CD4-positive, alpha-beta T cell treated with Interleukin-1 beta for 1 hour (primary cell): ENCODE measurements around the gene EFTUD2.

Experiments used
- DNase-seq, 2 donors: peaks; one replicate each; pipeline ENCODE4 v3.0.0-alpha.2; 2020 to 2022

EFTUD2 gene

GRCh38 chr17:44887016-44887415 lies 12.2 kb downstream of the EFTUD2 start:
- no peak for DNase-seq

GRCh38 chr17:44884941-44885340 lies 14.3 kb downstream of the EFTUD2 start:
- DNase-seq: no peak

GRCh38 chr17:44881145-44881544 lies 18.1 kb downstream of the EFTUD2 start:
- no peak for DNase-seq

- no peak for DNase-seq
Measured at GRCh38 chr17:44880062-44880461, 19.2 kb downstream of the EFTUD2 start.

GRCh38 chr17:44879376-44879775 lies 19.9 kb downstream of the EFTUD2 start:
- no peak for DNase-seq

- peak in 1 of 2 donors; percentile 37 for DNase-seq
Measured at GRCh38 chr17:44878627-44879221, 20.5 kb downstream of the EFTUD2 start.

GRCh38 chr17:44877121-44877520 lies 22.1 kb downstream of the EFTUD2 start:
- no peak for DNase-seq

- no peak for DNase-seq
Measured at GRCh38 chr17:44875761-44876160, 23.5 kb downstream of the EFTUD2 start.

GRCh38 chr17:44872131-44872768 lies 27.0 kb downstream of the EFTUD2 start:
- no peak for DNase-seq

GRCh38 chr17:44871556-44871955 lies 27.7 kb downstream of the EFTUD2 start:
- DNase-seq: no peak

GRCh38 chr17:44867841-44868240 lies 31.4 kb downstream of the EFTUD2 start:
- no peak for DNase-seq

GRCh38 chr17:44865931-44866330 lies 33.3 kb downstream of the EFTUD2 start:
- no peak for DNase-seq

GRCh38 chr17:44865231-44865660 lies 34.0 kb downstream of the EFTUD2 start:
- peak; percentile 56 to 73 for DNase-seq

- no peak for DNase-seq
Measured at GRCh38 chr17:44864831-44865230, 34.4 kb downstream of the EFTUD2 start.

- no peak for DNase-seq
Measured at GRCh38 chr17:44863061-44863918, 36.0 kb downstream of the EFTUD2 start.

- no peak for DNase-seq
Measured at GRCh38 chr17:44862278-44862914, 36.8 kb downstream of the EFTUD2 start.

GRCh38 chr17:44859701-44860100 lies 39.5 kb downstream of the EFTUD2 start:
- no peak for DNase-seq

GRCh38 chr17:44854192-44854591 lies 45.1 kb downstream of the EFTUD2 start:
- no peak for DNase-seq

- DNase-seq: no peak
Measured at GRCh38 chr17:44850612-44851011, 48.6 kb downstream of the EFTUD2 start.

GRCh38 chr17:44850025-44850424 lies 49.2 kb downstream of the EFTUD2 start:
- DNase-seq: no peak

- no peak for DNase-seq
Measured at GRCh38 chr17:44848961-44849489, 50.2 kb downstream of the EFTUD2 start.

GRCh38 chr17:44848257-44848795 lies 50.9 kb downstream of the EFTUD2 start:
- no peak for DNase-seq

- DNase-seq: no peak
Measured at GRCh38 chr17:44847586-44847985, 51.7 kb downstream of the EFTUD2 start, which contains the start of gene HIGD1B. TSS of gene HIGD1B (plus strand) at chr17:44847883. CDS start at chr17:44848153, 270 bp downstream.
